CD14-positive monocyte (primary cell): ENCODE data around the gene UNC5A. TPM values are rescaled to one million over a fixed set of nuclear protein-coding genes. Genes with fewer than 3 reads are reported as not detected.

Experiments used
- DNase-seq, 3 donors: peaks; one replicate each; pipeline ENCODE4 v3.0.0-alpha.2; 2011 to 2022
- H2AFZ ChIP-seq: 2 replicates; pipeline ENCODE4 v1.6.0; 2012; ENCODE audit warnings: mild to moderate bottlenecking, low read depth, low read length, inconsistent platforms; ENCODE audit not compliant: insufficient read depth, poor library complexity, severe bottlenecking
- H3K27ac ChIP-seq, 2 donors: 1 replicate in 1 of 2; 2 replicates in 1 of 2; pipeline ENCODE4 v1.5.1; 2012 to 2013; ENCODE audit warnings: low read length in 2 of 2, control low read depth in 1 of 2, inconsistent platforms in 1 of 2, low read depth in 1 of 2, mild to moderate bottlenecking in 1 of 2
- H3K27me3 ChIP-seq, 2 donors: one replicate each; pipeline versions ENCODE4 v1.6.0 to v1.6.1; 2011 to 2013; ENCODE audit warnings: low read length in 2 of 2; ENCODE audit not compliant: control insufficient read depth in 2 of 2, insufficient read depth in 2 of 2
- H3K36me3 ChIP-seq, 2 donors: replicated peaks in 1 of 2; 1 replicate in 1 of 2; 2 replicates in 1 of 2; pipeline versions ENCODE4 v1.5.1 to v1.6.1; 2012 to 2013; ENCODE audit warnings: low read length in 2 of 2, control low read depth in 1 of 2, inconsistent platforms in 1 of 2, mild to moderate bottlenecking in 1 of 2; ENCODE audit not compliant: insufficient read depth in 2 of 2, control insufficient read depth in 1 of 2
- H3K4me1 ChIP-seq, 2 donors: 1 replicate in 1 of 2; 2 replicates in 1 of 2; pipeline versions ENCODE4 v1.5.1 to v1.6.1; 2012 to 2013; ENCODE audit warnings: low read length in 2 of 2, control low read depth in 1 of 2, inconsistent platforms in 1 of 2, mild to moderate bottlenecking in 1 of 2, moderate library complexity in 1 of 2; ENCODE audit not compliant: insufficient read depth in 2 of 2, control insufficient read depth in 1 of 2
- H3K4me2 ChIP-seq: replicated peaks from 2 replicates; pipeline ENCODE3; 2012; ENCODE audit warnings: low read length, moderate library complexity, mild to moderate bottlenecking; ENCODE audit not compliant: poor library complexity, severe bottlenecking; ENCODE audit errors: extremely low read depth
- H3K4me3 ChIP-seq, 3 experiments: fragments of 200-600 bp in 1 of 3; sonication (generic) in 1 of 3; replicated peaks in 1 of 3; 1 replicate in 2 of 3; 2 replicates in 1 of 3; pipeline ENCODE4 v1.5.1; 2011 to 2013; ENCODE audit warnings: low read length in 3 of 3, mild to moderate bottlenecking in 3 of 3, control low read depth in 2 of 3, low read depth in 2 of 3, inconsistent platforms in 1 of 3, moderate library complexity in 1 of 3
- H3K79me2 ChIP-seq: 2 replicates; pipeline ENCODE4 v1.6.0; 2012; ENCODE audit warnings: mild to moderate bottlenecking, control low read depth, inconsistent platforms, low read length, moderate library complexity; ENCODE audit not compliant: insufficient read depth
- H3K9ac ChIP-seq: 2 replicates; pipeline ENCODE4 v1.6.0; 2017; ENCODE audit warnings: low read length, mild to moderate bottlenecking; ENCODE audit not compliant: insufficient read depth, poor library complexity, severe bottlenecking
- H3K9me3 ChIP-seq, 2 donors: replicated peaks in 1 of 2; 1 replicate in 1 of 2; 2 replicates in 1 of 2; pipeline versions ENCODE4 v1.5.1 to v1.6.1; 2012 to 2013; ENCODE audit warnings: low read length in 2 of 2, control low read depth in 1 of 2; ENCODE audit not compliant: control insufficient read depth in 1 of 2, insufficient read depth in 1 of 2
- H4K20me1 ChIP-seq: 2 replicates; pipeline ENCODE4 v1.6.0; 2012; ENCODE audit warnings: mild to moderate bottlenecking, low read length, control low read depth, moderate library complexity; ENCODE audit not compliant: insufficient read depth
- H3K27ac Mint-ChIP-seq, 7 donors: one replicate each; pipeline ENCODE4 v1.8.0; 2020; ENCODE audit warnings: mild to moderate bottlenecking in 7 of 7, mixed read lengths in 7 of 7, moderate library complexity in 6 of 7, inconsistent platforms in 2 of 7
- H3K27me3 Mint-ChIP-seq, 3 donors: one replicate each; pipeline ENCODE4 v1.8.0; 2021 to 2022; ENCODE audit warnings: low read depth in 3 of 3, mild to moderate bottlenecking in 3 of 3, mixed read lengths in 3 of 3, moderate library complexity in 3 of 3, inconsistent platforms in 1 of 3
- H3K36me3 Mint-ChIP-seq, 2 donors: one replicate each; pipeline ENCODE4 v1.8.0; 2020; ENCODE audit warnings: mixed read lengths in 2 of 2, inconsistent platforms in 1 of 2, mild to moderate bottlenecking in 1 of 2
- H3K4me1 Mint-ChIP-seq: one replicate; pipeline ENCODE4 v1.8.0; 2020; ENCODE audit warnings: mild to moderate bottlenecking, mixed read lengths
- H3K4me3 Mint-ChIP-seq, 2 donors: one replicate each; pipeline ENCODE4 v1.8.0; 2020; ENCODE audit warnings: mild to moderate bottlenecking in 2 of 2, mixed read lengths in 2 of 2, moderate library complexity in 1 of 2
- H3K9me3 Mint-ChIP-seq, 7 donors: one replicate each; pipeline ENCODE4 v1.8.0; 2020 to 2022; ENCODE audit warnings: mixed read lengths in 7 of 7, mild to moderate bottlenecking in 6 of 7, moderate library complexity in 6 of 7, inconsistent platforms in 2 of 7
- CTCF ChIP-seq: fragments of 200-600 bp; IDR thresholded peaks from one replicate; pipeline ENCODE4 v1.8.0; 2022; ENCODE audit warnings: antibody characterized with exemption, mild to moderate bottlenecking
- WGBS: methylation state at CpG from one replicate; pipeline ENCODE4 v1.1.5; 2013; ENCODE audit warnings: missing lambda C conversion rate; ENCODE audit not compliant: insufficient coverage; 5-methylcytosine and 5-hydroxymethylcytosine counted together
- intact Hi-C, 2 donors: fragments of 100-400 bp; cut with micrococcal nuclease; formaldehyde crosslinking; loops; one replicate each; pipeline versions ENCODE4 v1.15.0 to v1.15.1; 2023
- polyA plus RNA-seq, 3 donors: library from polyadenylated mRNA; depleted of rRNA in 1 of 3; unstranded in 2 of 3; stranded (reverse) in 1 of 3; fragments of 300-500 nt in 2 of 3; fragments of >200 nt in 1 of 3; fragmentation: Illumina TruSeq in 2 of 3; gene quantifications; 1 replicate in 2 of 3; 2 replicates in 1 of 3; pipeline ENCODE4 v1.2.3, GENCODE V29; 2012 to 2021

The UNC5A gene
- polyA plus RNA-seq, 3 donors: 0.03 to 0.07 TPM; not detected in 1

GRCh38 chr5:176781638-176782570 is 28.5 kb upstream of the UNC5A start:
- Histone ChIP-seq H3K9ac (no peak overlapping the region), H3K4me1 (no peaks in the 10 kb centered on the region), H2AFZ (no peak overlapping the region), H4K20me1 (no peaks in the 10 kb centered on the region), H3K27ac (no peak overlapping the region), H3K79me2 (no peaks in the 10 kb centered on the region), H3K36me3 (no peaks in the 10 kb centered on the region), H3K4me3 (no peak overlapping the region), H3K27me3 (peaks cover 0 to 6% of the 10 kb centered on the region in 2 donors), H3K4me2 (no peak overlapping the region), H3K9me3 (no peaks in the 10 kb centered on the region)
- DNase-seq: no peak
- H3K4me1 Mint-ChIP-seq: no peaks in the 10 kb centered on the region
- H3K27me3 Mint-ChIP-seq: peaks cover 7 to 39% (median 21%) of the 10 kb centered on the region in 3 donors
- no peak for TF ChIP-seq CTCF
- peaks cover 0 to 5% (median 0%) of the 10 kb centered on the region in 7 donors for H3K9me3 Mint-ChIP-seq
- no peaks in the 10 kb centered on the region for H3K36me3 Mint-ChIP-seq
- H3K27ac Mint-ChIP-seq: peak overlapping the region in 1 of 7 donors; percentile 21
- 91% methylated on average over 14 of the region's 17 CpGs for WGBS
- intact Hi-C loops: no loop called here
- H3K4me3 Mint-ChIP-seq: no peak overlapping the region

- no peak for TF ChIP-seq CTCF
- H3K9me3 Mint-ChIP-seq: peaks cover 0 to 2% (median 0%) of the 10 kb centered on the region in 7 donors
- no peaks in the 10 kb centered on the region for H4K20me1 ChIP-seq
- H3K4me2 ChIP-seq: no peak overlapping the region
- H3K27ac ChIP-seq: no peak overlapping the region
- H3K4me3 ChIP-seq: no peak overlapping the region
- DNase-seq: no peak
- no peak overlapping the region for H3K27ac Mint-ChIP-seq
- H2AFZ ChIP-seq: no peak overlapping the region
- WGBS: 15% methylated on average over 15 of the region's 15 CpGs
- no peaks in the 10 kb centered on the region for H3K36me3 ChIP-seq
- no peaks in the 10 kb centered on the region for H3K9me3 ChIP-seq
- H3K4me1 ChIP-seq: no peaks in the 10 kb centered on the region
- H3K9ac ChIP-seq: no peak overlapping the region
- intact Hi-C loops: no loop called here
- no peak overlapping the region for H3K4me3 Mint-ChIP-seq
- peaks cover 22 to 48% (median 22%) of the 10 kb centered on the region in 3 donors for H3K27me3 Mint-ChIP-seq
- H3K4me1 Mint-ChIP-seq: no peaks in the 10 kb centered on the region
- H3K27me3 ChIP-seq: peaks cover 0 to 16% of the 10 kb centered on the region in 2 donors
- H3K79me2 ChIP-seq: no peaks in the 10 kb centered on the region
- H3K36me3 Mint-ChIP-seq: no peaks in the 10 kb centered on the region
Measured at GRCh38 chr5:176784218-176785165, 25.9 kb upstream of the UNC5A start.
